NCI-H2081 (cell line): ENCODE data around the gene MYO18A.

Source experiments
- DNase-seq, 2 experiments: peaks; one replicate each; lab custom pipeline; 2025; lab: John Stamatoyannopoulos, UW

MYO18A gene

GRCh38 chr17:29124135-29124924, 55.9 kb downstream of the MYO18A start:
- DNase-seq: peak; percentile 45 to 50

- no peak for DNase-seq
Measured at GRCh38 chr17:29123111-29123510, 57.1 kb downstream of the MYO18A start.

- no peak for DNase-seq
Measured at GRCh38 chr17:29121442-29121841, 58.8 kb downstream of the MYO18A start.

- DNase-seq: no peak
Measured at GRCh38 chr17:29120433-29120832, 59.8 kb downstream of the MYO18A start.

GRCh38 chr17:29119265-29119664, 60.9 kb downstream of the MYO18A start:
- no peak for DNase-seq

GRCh38 chr17:29116804-29117753, 63.1 kb downstream of the MYO18A start:
- DNase-seq: peak; percentile 25 to 54

- DNase-seq: peak; percentile 58 to 71
Measured at GRCh38 chr17:29115961-29116803, 64.0 kb downstream of the MYO18A start.

- DNase-seq: no peak
Measured at GRCh38 chr17:29115435-29115834, 64.8 kb downstream of the MYO18A start.

GRCh38 chr17:29114141-29114540, 66.1 kb downstream of the MYO18A start:
- DNase-seq: no peak

GRCh38 chr17:29113334-29113733, 66.9 kb downstream of the MYO18A start:
- no peak for DNase-seq

GRCh38 chr17:29112771-29113295, 67.4 kb downstream of the MYO18A start:
- peak in 1 of 2 experiments; percentile 33 for DNase-seq

- DNase-seq: peak; percentile 58 to 69
Measured at GRCh38 chr17:29111816-29112499, 68.2 kb downstream of the MYO18A start.

- no peak for DNase-seq
Measured at GRCh38 chr17:29110372-29110757, 69.8 kb downstream of the MYO18A start.

- DNase-seq: no peak
Measured at GRCh38 chr17:29109477-29110371, 70.5 kb downstream of the MYO18A start.

GRCh38 chr17:29108823-29109476, 71.2 kb downstream of the MYO18A start:
- no peak for DNase-seq

- DNase-seq: no peak
Measured at GRCh38 chr17:29107933-29108822, 72.0 kb downstream of the MYO18A start.

- no peak for DNase-seq
Measured at GRCh38 chr17:29107084-29107483, 73.1 kb downstream of the MYO18A start.

- DNase-seq: no peak
Measured at GRCh38 chr17:29103341-29103740, 76.9 kb downstream of the MYO18A start.
